LNCAP (cell line): Measurements from ENCODE around the gene CPN2.

Experiments
- CTCF ChIP-seq: fragments of 450-650 bp; IDR thresholded peaks from 2 replicates; pipeline ENCODE4 v1.5.1; 2017; ENCODE audit warnings: mild to moderate bottlenecking

Gene CPN2

GRCh38 chr3:194298331-194299227, 52.5 kb downstream of the CPN2 start:
- TF ChIP-seq CTCF = no peak

DNA sequence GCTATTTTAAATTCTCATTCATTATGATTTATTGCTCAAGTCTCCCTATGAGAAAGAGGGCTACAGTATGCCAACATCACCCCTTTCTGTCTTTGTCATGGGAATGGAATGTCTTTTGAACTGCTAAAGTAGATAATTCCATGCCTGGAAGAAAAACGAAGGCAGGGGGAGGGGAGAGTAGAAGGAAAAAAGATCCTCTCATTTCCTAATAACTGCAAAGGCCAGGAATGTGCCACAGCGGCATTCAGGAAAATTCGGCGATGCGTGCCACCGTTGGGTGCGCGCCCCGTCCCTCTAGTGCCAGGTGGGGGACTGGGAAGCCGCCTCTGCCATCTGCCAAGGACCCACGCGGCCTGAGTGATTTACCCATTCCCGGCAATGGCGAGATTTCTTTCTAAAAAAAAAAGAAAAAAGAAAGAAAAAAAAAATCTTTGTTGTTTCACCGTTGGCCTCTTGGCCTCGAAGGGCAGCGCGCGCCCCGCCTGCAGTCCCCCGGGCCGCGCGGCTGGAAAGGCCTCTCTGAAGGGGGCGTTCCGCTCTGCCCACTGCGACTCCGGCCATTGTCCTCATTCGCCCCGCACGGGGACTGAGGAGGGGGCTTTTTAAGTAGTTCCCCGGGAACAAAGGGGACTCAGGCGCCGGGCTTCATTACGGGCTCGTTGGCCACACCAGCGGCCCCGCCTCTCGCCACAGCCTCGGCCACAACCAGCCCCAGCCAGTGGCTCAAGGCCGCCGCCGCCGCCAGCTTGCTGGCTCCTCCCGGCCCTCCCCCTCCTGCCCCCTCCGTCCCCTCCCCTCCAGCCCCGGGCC, 54.5 kb downstream of the CPN2 start:
- no peak for TF ChIP-seq CTCF

DNA sequence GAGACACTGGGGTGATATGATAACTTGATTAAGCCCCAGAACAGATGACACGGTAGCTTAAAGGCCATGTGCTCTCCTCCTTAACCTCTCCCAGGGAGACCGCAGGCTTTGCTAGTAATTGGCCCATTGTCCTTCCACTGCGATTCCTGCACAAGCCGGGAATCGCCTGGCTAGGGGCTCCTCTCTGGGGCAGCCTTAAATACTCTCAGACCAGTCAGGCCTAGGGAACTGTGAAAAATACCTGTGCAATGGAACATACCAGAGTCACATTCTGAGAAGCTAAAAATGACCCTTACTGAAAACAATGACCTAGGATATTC, 56.3 kb downstream of the CPN2 start:
- no peak for TF ChIP-seq CTCF

DNA sequence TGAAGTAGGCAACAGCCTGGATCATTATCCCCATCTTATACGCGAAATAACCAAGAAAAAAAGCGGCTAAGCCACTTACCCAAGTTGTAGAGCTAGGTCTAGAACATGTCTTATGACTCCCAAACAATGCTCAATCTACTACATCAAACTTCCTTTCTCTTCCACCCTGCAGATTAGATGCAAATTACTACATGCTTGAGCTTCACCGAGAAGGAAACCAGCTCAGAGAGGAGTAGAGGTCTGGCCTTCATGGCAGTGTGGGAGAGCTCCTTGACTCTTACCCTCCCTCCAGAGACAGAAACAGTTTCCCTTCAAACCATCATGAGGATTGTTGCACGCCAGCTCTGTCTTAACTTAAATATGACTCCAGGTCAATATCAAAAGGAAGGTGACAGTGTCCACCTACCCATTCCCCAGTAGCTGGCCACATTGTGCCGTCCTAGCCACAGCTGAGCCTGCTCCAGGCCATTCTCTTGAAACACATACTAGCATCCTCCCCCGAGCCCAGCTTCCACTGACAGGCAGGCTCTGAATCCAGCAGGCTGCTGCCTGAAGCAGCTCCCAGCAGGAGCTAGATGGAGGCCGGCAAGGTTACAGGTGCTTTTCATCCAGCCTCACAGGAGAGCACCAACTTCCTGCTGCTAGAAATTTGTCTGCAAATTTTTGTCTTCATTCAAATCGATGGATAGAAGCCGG, 56.8 kb downstream of the CPN2 start:
- no peak for TF ChIP-seq CTCF

DNA sequence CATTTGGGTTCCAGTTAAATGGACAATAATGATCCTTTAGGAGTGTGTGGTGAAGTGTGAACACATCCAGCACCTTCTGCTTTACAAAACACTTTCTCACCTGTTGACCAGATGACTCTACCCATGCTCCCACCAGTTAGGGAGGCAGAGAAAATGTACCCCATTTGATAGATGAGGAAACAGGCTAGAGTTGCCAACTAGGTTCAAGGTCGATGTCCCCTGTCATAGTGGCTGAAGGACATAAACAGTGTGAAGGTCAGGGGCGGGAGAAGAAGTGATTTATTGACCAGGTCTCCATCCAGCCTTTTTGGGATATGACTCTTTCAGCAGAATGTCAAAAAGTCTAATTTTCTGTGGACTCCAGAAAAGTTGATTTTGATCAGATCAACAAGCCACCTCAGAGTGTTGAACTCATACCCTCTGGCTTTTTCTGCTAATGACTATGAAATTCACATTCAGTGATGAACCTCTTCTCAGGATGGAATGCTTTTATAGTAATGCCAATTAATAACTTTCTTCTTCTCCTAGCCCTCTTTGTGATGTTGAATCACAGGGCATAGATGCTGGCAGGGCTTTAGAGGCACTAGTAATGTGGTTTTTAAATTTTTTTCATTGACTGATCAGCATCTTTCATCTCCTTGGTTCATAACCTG, 57.5 kb downstream of the CPN2 start:
- no peak for TF ChIP-seq CTCF

GRCh38 chr3:194292331-194292730, 58.8 kb downstream of the CPN2 start:
- TF ChIP-seq CTCF = no peak
